EL (cell line): ENCODE measurements around the gene PLA2G4C.
A peak's percentile ranks its signal among the peaks of the same experiment; 100 is the strongest.
"Not testable (repeated sequence)": the region's sequence is repeated elsewhere in the genome, so short reads cannot be mapped to it uniquely, and the experiment has no call there.

ENCODE experiments used
- DNase-seq: peaks from one replicate; pipeline ENCODE4 v3.0.0-alpha.2; 2016

The PLA2G4C gene

DNA sequence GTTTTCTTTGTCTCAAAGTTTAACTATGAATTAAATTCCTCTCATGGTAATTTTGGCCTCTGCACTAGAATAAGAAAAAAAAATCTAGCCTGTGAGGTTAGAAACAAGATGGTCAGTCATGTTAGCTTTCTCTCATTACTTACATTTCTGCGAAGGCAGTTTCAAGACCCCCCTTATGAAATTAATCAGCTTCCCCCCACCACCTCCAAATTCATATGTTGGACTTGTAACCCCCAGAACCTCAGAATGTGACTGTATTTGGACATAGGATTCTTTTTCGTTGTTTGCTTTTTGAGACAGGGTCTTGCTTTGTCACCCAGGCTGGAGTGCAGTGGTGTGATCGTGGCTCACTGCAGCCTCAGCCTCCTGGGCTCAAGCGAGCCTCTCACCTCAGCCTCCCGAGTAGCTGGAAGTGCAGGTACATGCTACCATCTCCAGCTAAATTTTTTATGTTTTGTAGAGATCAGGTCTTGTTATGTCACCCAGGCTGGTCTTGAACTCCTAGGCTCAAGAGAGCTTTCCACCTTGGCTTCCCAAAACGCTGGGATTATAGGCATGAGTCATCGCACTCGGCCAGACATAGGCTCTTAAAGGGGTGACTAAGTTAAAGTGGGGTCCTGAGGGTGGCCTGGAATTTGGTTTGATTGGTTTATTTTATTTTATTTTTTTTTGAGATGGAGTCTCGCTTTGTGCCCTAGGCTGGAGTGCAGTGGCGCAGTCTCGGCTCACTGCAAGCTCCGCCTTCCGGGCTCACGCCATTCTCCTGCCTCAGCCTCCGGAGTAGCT, 1.4 kb downstream of the PLA2G4C start:
- no peak for DNase-seq

GRCh38 chr19:48103922-48104321, 6.7 kb downstream of the PLA2G4C start:
- no peak for DNase-seq

- DNase-seq = peak; percentile 52
These were observed 7.5 kb downstream of the PLA2G4C start for GRCh38 chr19:48102870-48103751.

GRCh38 chr19:48095612-48096175, 14.9 kb downstream of the PLA2G4C start:
- DNase-seq = no peak

DNA sequence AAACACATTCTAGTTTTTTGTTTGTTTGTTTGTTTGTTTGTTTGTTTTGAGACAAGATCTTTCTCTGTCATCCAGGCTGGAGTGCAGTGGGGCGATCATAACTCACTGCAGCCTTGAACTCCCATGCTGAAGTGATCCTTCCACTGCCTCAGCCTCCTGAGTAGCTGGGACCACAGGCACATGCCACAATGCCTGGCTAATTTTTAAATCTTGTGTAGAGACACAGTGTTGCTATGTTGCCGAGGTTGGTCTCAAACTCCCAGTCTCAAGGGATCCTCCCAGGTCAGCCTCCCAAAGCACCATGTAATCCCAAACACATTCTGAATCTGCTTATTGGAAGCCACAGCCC, 15.8 kb downstream of the PLA2G4C start:
- DNase-seq = no peak

- no peak for DNase-seq
These were observed 16.3 kb downstream of the PLA2G4C start for GRCh38 chr19:48094129-48094854.

- peak; percentile 97 for DNase-seq
These were observed 19.4 kb downstream of the PLA2G4C start for GRCh38 chr19:48091111-48091718.

DNA sequence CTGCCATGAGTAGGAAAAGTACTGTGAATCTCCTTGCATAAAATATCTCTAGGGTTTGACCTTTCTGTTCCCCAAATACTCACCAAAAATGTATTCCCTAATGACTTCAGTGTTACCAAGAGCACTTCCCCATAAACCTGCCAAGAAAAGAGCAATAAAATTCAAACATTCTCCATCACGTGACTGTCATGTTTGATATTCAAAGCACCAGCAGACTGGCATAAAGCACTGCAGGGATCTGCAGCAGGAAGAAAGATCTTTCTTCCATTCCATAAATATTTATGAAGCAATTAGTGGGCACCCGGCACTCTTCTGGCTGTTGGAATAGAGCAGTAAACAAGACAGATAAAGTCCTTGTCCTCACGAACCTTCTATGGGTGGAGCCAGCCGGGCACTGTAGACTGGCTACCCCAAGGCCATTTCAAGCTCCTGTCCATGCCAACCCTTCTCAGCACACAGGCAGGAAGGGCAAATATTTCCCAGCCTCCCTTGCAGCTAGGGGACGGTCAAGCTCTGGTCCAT, 20.3 kb downstream of the PLA2G4C start:
- peak; percentile 65 for DNase-seq

- not testable (repeated sequence) for DNase-seq
These were observed 21.6 kb downstream of the PLA2G4C start for GRCh38 chr19:48088991-48089390.

DNA sequence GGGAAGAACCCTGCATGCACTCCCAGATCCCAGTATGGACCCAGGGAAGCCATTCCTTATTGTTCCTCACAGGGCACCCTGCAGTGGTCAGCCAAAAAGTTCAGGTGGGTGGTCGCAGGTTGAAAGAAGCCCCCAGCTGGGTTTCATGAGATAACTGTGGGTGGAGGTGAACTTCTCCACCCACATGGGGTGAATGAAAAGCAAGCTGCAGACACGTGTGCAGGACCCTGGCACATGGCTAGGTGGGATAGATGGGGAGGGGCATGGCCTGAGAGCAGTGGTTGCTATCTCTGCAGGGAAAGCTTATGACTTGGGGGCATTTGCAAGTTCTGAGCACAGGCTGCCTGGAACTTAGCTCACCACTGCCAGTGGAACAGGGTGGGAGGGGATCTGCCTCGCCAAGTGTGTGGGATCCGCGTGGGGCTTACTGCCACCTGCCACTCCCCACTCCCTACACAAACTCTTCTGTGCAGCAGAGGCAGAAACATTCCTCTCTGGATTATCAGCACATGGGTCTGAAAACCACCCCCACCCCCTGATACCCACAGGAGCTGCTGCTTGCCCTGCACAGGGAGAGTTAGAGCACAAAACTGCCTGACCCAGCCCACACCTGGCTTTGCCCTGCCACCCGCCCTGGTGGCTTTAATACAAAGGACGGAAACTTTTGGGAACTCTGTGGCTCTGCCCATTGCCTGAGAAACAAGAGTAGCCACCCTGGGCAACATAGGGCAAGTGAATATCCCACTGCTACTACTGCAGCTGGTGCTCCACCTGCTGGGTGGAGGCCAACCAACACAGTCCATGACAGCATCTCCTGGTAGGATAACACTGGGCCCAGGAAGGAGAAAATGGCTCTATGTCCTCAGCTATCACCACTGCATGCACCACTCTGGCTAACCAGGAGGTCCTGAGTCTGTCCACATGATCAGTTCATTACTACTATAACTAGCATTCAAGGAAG, 24.4 kb downstream of the PLA2G4C start:
- no peak for DNase-seq

DNA sequence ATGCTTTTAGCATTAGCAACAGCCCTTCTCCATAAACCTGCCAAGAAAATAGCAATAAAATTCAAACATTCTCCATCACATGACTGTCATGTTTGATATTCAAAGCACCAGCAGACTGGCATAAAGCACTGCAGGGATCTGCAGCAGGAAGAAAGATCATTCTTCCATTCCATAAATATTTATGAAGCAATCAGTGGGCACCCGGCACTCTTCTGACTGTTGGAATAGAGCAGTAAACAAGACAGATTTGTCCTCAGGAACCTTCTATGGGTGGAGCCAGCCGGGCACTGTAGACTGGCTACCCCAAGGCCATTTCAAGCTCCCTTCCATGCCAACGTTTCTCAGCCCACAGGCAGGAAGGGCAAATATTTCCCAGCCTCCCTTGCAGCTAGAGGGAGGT, 25.5 kb downstream of the PLA2G4C start:
- DNase-seq = no peak

- DNase-seq = no peak
These were observed 29.5 kb downstream of the PLA2G4C start for GRCh38 chr19:48081106-48081505.

DNA sequence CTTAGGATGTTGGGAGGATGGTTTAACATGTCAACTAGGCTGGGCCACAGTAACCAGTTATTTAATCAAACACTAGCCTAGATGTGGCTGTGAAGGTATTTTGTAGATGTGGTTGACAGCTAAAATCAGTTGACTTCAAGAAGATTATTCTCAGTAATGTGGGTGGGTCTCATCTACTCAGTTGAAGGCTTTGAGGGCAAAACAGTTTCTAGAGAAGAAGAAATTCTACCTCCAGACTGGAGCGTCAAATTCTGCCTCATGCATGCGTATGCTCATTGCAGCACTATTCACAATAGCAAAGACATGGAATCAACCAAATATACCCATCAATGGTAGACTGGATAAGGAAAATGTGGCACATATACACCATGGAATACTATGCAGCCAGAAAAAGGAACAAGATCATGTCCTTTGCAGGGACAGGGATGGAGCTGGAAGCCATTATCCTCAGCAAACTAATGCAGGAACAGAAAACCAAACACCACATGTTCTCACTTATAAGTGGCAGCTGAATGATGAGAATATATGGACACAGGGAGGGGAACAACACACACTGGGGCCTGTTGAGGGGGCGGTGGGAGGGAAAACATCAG, 40.3 kb downstream of the PLA2G4C start:
- DNase-seq = not testable (repeated sequence)

GRCh38 chr19:48069435-48069834, 41.2 kb downstream of the PLA2G4C start:
- no peak for DNase-seq

GRCh38 chr19:48064509-48064908, 46.1 kb downstream of the PLA2G4C start:
- DNase-seq = peak; percentile 58

DNA sequence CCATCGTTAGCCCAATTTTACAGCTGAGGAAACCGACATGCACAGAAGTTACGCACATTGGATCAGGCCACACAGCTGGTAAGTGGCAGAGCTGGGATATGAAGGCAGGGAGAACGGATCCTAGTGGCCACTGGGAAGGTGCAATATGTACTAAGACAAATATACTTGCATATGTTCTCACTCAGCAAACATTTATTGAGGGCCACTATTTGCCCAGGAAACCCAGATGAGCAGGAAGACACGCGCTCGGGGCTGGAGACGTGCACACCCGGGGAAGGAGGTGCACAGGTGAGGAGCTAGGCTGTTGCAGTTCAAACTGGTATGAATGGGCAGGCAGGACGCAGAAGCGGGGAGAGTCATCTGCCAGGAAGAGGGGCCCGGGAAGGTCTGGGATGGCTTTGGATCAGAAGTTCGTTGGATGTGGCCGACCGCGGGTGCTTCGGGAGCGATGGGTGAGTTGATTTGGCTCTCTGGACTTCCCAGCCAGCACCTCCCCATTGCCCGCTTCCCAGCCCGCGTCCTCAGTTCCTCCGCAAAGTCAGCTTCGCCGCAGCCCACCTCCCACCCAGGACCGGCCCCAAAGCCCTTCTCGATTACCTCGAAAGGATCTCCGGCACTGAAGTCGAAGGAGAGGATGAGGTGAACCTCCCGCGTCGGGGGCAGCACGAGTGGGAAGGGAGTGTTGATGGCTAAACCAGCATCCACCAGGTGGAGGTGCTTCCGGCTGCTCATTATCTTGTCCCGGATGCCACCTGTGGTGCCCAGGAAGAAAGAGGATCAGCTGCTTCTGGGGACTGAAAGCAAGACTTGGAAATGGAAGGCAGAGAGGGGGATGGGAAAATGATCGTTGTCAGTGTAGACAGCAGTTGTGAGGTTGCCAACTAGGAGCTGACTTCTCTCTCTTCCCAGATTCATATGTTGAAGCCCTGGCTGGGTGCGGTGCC, 48.9 kb downstream of the PLA2G4C start:
- no peak for DNase-seq

DNA sequence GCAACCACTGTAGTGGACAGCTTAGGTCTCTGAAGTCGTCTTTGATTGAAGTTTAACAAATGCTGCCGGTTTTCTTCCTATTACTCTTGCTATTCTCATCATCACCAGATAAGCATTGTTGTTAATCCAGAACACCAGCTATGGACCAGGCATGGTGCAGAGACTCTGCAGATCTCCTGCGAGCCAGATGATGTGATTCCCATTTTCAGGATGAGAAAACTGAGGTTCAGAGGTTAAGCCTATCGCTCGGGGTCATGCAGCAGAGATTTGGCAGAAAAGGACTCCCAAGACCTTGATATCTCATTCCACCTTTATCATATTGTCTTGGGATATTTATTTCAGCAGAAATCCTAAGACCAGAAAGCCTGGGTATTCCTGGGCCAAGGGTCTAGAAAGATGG, 50.2 kb downstream of the PLA2G4C start:
- DNase-seq = no peak

- DNase-seq = no peak
These were observed 51.3 kb downstream of the PLA2G4C start for GRCh38 chr19:48059331-48059730.

DNA sequence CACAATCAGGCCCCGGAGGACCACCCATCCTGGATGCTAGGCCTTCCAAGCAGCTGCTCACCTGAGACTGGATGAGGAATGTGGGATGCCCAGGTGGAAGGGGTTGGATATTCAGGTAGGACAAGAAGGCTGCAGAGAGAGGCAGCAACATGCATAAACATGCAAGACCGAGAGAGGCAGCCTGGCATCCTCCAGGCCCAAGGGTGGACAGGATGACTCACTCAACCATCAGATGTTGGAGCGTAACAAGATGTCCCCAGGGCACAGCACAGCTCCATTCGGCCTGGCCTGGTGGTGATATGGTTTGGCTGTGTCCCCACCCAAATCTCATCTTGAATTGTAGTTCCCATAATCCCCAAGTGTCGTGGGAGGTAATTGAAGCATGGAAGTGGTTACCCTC, 56.8 kb downstream of the PLA2G4C start:
- DNase-seq = peak; percentile 46

- DNase-seq = no peak
These were observed 57.5 kb downstream of the PLA2G4C start for GRCh38 chr19:48053076-48053475.
